Activated B cell treated with CpG ODN at 0.5 μM for 24 hours (primary cell): ENCODE data around the gene RFTN1. TPM values are rescaled to one million over a fixed set of nuclear protein-coding genes. Genes with fewer than 3 reads are reported as not detected.

Experiments used
- ATAC-seq: fragments of 200-7000 bp; cut with Tn5 transposase; one replicate; pipeline ENCODE4 v1.10.0; 2021; ENCODE audit warnings: low read depth, mild to moderate bottlenecking, moderate library complexity
- CTCF ChIA-PET: fragments of 350-600 bp; sonication (Branson Sonifier 250); formaldehyde crosslinking; loops from one replicate; lab custom pipeline; 2021; ENCODE audit warnings: antibody characterized with exemption; lab: Charles Lee
- POLR2A ChIA-PET: fragments of 350-600 bp; sonication (Branson Sonifier 250); formaldehyde crosslinking; loops from one replicate; lab custom pipeline; 2021; ENCODE audit warnings: antibody characterized with exemption; lab: Charles Lee
- DNase-seq: peaks from one replicate; pipeline ENCODE4 v3.0.0; 2022
- H3K27ac Mint-ChIP-seq: one replicate; pipeline ENCODE4 v1.8.0; 2020; ENCODE audit warnings: mixed read lengths
- H3K27me3 Mint-ChIP-seq: one replicate; pipeline ENCODE4 v1.8.0; 2021; ENCODE audit warnings: mixed read lengths
- H3K36me3 Mint-ChIP-seq: one replicate; pipeline ENCODE4 v1.8.0; 2021; ENCODE audit warnings: low read depth, mixed read lengths
- H3K4me1 Mint-ChIP-seq: one replicate; pipeline ENCODE4 v1.8.0; 2021; ENCODE audit warnings: mixed read lengths
- H3K4me3 Mint-ChIP-seq: one replicate; pipeline ENCODE4 v1.8.0; 2020; ENCODE audit warnings: mild to moderate bottlenecking, mixed read lengths
- H3K9me3 Mint-ChIP-seq: one replicate; pipeline ENCODE4 v1.8.0; 2020; ENCODE audit warnings: mixed read lengths
- intact Hi-C: fragments of 100-400 bp; cut with micrococcal nuclease; formaldehyde crosslinking; loops from one replicate; pipeline ENCODE4 v1.15.1; 2024
- total RNA-seq: library from RNA; stranded (reverse); gene quantifications from 2 replicates; pipeline ENCODE4 v1.2.3, GENCODE V29; 2022
- TF ChIP-seq, protein P1 (sequence below): fragments of 200-600 bp; IDR thresholded peaks from one replicate; pipeline ENCODE4 v1.8.0; 2022; ENCODE audit warnings: antibody characterized with exemption, mild to moderate bottlenecking

The RFTN1 gene
- total RNA-seq, 1 donor from 2014 or later, result 365 TPM

DNA sequence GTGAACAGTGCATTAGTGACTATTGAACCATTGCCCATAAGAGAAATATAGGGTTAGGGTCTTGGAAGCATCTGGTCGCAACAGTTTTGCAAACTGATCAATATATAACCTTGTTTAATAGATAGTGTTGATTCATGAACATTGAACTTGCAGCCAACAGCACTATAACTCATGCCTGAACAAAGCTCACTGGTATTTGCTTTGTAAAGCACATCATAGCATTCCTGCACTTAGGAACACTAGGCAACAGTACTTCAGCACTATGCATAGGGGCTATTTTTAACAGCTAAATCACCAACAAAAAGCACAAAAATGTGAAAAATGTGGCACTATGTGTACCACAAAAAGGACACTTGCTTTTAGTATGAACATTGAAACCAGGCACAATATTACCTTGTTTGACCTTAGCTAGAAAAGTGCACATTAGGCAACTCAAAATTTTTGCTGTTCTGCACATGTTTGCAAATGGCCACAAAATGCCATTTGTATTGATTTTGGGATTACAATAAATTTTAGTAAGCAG lies 180.5 kb downstream of the RFTN1 start:
- TF ChIP-seq, protein P1, sequence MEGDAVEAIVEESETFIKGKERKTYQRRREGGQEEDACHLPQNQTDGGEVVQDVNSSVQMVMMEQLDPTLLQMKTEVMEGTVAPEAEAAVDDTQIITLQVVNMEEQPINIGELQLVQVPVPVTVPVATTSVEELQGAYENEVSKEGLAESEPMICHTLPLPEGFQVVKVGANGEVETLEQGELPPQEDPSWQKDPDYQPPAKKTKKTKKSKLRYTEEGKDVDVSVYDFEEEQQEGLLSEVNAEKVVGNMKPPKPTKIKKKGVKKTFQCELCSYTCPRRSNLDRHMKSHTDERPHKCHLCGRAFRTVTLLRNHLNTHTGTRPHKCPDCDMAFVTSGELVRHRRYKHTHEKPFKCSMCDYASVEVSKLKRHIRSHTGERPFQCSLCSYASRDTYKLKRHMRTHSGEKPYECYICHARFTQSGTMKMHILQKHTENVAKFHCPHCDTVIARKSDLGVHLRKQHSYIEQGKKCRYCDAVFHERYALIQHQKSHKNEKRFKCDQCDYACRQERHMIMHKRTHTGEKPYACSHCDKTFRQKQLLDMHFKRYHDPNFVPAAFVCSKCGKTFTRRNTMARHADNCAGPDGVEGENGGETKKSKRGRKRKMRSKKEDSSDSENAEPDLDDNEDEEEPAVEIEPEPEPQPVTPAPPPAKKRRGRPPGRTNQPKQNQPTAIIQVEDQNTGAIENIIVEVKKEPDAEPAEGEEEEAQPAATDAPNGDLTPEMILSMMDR, result no peak
- POLR2A ChIA-PET, result no interaction called here
- ATAC-seq (no peak), DNase-seq (no peak)
- Mint-ChIP-seq H3K9me3 (peaks cover 12% of the 10 kb centered on the region), H3K27me3 (no peaks in the 10 kb centered on the region), H3K4me1 (peaks cover 4% of the 10 kb centered on the region), H3K27ac (no peak overlapping the region), H3K4me3 (no peak overlapping the region), H3K36me3 (peaks cover 81% of the 10 kb centered on the region)
- intact Hi-C loops, result no loop called here
- CTCF ChIA-PET, result interaction anchor here (1.2 kb wide), 1 partner anchor 44 kb away, joined by 4 read pairs; no protein-coding TSS in a partner anchor

DNA sequence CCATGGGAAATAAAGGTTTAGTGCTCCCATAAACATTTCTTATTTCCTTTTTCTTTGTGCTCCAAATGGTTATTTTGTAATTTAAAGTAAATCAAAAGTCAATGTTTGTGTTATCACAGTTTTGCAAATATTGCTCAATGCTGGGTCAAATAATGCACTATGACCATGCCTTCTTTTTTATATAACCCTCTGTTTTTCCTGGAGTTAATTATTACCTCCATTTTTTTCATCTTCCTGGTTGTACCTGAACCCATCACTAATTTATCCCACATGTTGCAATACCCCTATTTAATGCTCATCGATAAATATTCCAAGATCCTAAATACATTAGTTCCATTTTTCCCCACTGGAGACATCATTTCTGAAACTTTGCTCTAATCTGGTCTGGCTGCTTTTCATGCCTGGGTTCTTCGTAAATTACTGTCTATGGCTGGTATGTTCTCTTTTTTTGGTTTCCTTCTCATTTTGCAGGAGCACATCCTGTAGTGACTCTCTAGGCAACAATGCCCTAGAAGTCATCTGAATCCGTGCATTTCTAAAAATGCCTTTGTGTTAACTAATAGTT lies 182.1 kb downstream of the RFTN1 start:
- ATAC-seq (no peak), DNase-seq (no peak)
- TF ChIP-seq, protein P1, result no peak
- Mint-ChIP-seq H3K4me3 (no peak overlapping the region), H3K27ac (no peak overlapping the region), H3K36me3 (peaks cover 90% of the 10 kb centered on the region), H3K27me3 (no peaks in the 10 kb centered on the region), H3K4me1 (no peaks in the 10 kb centered on the region), H3K9me3 (peaks cover 12% of the 10 kb centered on the region)
- ChIA-PET CTCF (no interaction called here), POLR2A (no interaction called here)
- intact Hi-C loops, result no loop called here

DNA sequence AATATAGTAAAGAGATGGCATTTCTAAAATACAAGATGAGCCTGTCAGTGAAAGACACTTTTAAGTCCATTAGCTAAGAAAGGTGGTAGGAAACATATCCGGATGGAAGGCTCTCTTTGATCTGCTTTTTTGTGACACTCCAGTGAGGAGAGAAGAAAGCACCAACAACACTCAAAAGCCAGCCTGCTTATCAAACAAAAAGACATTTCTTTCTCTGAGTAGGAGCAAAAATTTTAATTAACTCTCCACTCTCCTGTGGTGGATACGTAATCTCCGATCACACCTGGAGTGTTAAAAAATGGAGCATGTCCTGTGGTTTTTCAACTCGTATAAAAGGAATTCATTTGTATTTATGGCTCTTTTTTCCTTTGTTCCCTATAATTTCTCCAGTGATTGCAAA lies 183.1 kb downstream of the RFTN1 start:
- POLR2A ChIA-PET, result no interaction called here
- DNase-seq (no peak), ATAC-seq (no peak)
- no peaks in the 10 kb centered on the region for H3K4me1 Mint-ChIP-seq
- no peak overlapping the region for H3K4me3 Mint-ChIP-seq
- H3K36me3 Mint-ChIP-seq, result peaks cover 89% of the 10 kb centered on the region
- H3K9me3 Mint-ChIP-seq, result peaks cover 12% of the 10 kb centered on the region
- CTCF ChIA-PET, result no interaction called here
- H3K27ac Mint-ChIP-seq, result no peak overlapping the region
- TF ChIP-seq, protein P1, result no peak
- H3K27me3 Mint-ChIP-seq, result no peaks in the 10 kb centered on the region
- intact Hi-C loops, result no loop called here

DNA sequence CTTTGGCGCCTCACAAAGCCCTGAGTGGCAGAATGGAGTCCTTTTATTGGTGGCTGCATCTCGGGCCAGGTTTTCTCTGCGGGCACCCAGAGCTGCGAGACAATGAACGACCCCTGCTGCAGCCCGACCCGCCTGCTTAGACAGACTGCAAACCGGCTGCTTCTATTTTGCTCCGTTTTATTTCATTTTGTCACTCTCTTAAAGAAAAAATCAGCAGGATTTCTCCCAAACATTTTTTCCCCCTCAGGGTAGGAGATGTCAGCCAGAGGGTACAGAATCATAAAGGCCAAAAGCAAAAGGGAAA lies 183.7 kb downstream of the RFTN1 start:
- Mint-ChIP-seq H3K36me3 (peaks cover 88% of the 10 kb centered on the region), H3K4me1 (no peaks in the 10 kb centered on the region)
- POLR2A ChIA-PET, result no interaction called here

DNA sequence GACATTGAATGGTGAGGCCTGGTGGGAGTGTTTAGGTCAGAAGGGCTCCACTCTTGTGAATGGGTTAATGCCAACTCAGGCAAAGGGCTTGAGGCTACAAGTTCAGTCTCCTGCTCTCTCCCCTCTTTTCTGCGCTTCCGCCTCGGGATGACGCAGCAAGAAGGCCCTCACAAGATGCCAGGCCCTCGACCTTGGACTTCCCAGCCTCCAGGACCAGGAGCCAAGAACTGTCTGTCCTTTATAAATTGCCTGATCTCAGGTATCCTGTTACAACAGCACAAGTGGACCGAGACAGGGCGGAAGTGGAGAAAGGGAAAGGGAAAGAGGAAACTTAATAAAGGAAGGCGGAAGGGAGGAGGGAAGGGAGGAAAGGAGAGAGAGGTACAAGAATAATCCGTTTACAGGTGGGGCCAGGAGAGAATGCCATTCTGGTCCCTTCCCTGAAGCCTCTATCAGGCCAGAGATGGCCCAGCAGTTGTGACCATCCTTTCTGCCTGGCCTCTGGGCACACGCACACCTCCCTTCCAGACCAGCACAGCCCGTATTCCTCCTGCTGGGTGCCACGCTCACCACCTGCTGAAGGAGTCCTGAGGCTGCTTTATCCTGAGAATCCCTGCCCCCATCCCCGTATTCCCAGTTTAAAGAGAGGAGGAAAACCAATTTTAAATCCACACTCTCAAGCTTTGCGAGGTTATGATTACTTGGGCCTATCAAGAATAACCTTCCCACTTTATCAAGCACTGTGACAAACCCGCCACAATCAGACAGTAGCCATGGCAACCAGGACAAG lies 184.3 kb downstream of the RFTN1 start:
- ChIA-PET CTCF (no interaction called here), POLR2A (no interaction called here)
- Mint-ChIP-seq H3K27me3 (no peaks in the 10 kb centered on the region), H3K4me3 (no peak overlapping the region), H3K4me1 (no peaks in the 10 kb centered on the region), H3K36me3 (peaks cover 85% of the 10 kb centered on the region), H3K9me3 (peaks cover 12% of the 10 kb centered on the region), H3K27ac (peak overlapping the region; percentile 26)
- DNase-seq (no peak), ATAC-seq (no peak)
- TF ChIP-seq, protein P1, result no peak
- intact Hi-C loops, result no loop called here

More for the DNA sequence above, 183.7 kb downstream of the RFTN1 start:
- peaks cover 12% of the 10 kb centered on the region for H3K9me3 Mint-ChIP-seq
- no peak overlapping the region for H3K4me3 Mint-ChIP-seq
- H3K27ac Mint-ChIP-seq, result peak overlapping the region; percentile 26
- DNase-seq, result no peak
- ATAC-seq, result no peak
- no peaks in the 10 kb centered on the region for H3K27me3 Mint-ChIP-seq
- CTCF ChIA-PET, result no interaction called here
- TF ChIP-seq, protein P1, result no peak
- intact Hi-C loops, result no loop called here
